Stimulated activated CD4-positive, alpha-beta T cell treated with anti-CD3 and anti-CD28 coated beads, Interleukin-15, amount 100 ng/mL, for 48 hours (primary cell): ENCODE measurements around the gene EXD1.
"Not testable (repeated sequence)": the region's sequence is repeated elsewhere in the genome, so short reads cannot be mapped to it uniquely, and the experiment has no call there.

Experiments
- DNase-seq, 2 donors: peaks; one replicate each; pipeline ENCODE4 v3.0.0-alpha.2; 2020; ENCODE audit warnings: low read depth in 2 of 2

Gene EXD1, protein sequence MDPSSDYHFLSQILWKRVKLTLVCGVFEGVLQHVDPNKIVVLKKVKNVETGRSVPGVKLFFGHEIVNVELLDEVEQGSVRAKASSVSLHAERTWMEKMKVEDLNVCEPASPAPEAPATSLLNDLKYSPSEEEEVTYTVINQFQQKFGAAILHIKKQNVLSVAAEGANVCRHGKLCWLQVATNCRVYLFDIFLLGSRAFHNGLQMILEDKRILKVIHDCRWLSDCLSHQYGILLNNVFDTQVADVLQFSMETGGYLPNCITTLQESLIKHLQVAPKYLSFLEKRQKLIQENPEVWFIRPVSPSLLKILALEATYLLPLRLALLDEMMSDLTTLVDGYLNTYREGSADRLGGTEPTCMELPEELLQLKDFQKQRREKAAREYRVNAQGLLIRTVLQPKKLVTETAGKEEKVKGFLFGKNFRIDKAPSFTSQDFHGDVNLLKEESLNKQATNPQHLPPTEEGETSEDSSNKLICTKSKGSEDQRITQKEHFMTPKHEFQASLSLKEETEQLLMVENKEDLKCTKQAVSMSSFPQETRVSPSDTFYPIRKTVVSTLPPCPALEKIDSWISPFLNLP

GRCh38 chr15:41230650-41231421 is at the start of gene EXD1, which contains the start of gene CHP1:
TSS of gene EXD1 (minus strand) at chr15:41230757. CDS start at chr15:41226575, 4,182 bp downstream.
TSS of gene CHP1 (plus strand) at chr15:41231268. CDS start at chr15:41231383, 115 bp downstream.
- DNase-seq, result peak; percentile 97

GRCh38 chr15:41279535-41280283 is 49.2 kb upstream of the EXD1 start:
- no peak for DNase-seq

- DNase-seq, result no peak
These were observed 47.8 kb upstream of the EXD1 start for GRCh38 chr15:41278319-41278718.

- no peak for DNase-seq
These were observed 46.3 kb upstream of the EXD1 start for GRCh38 chr15:41276831-41277230.

- no peak for DNase-seq
These were observed 39.3 kb upstream of the EXD1 start for GRCh38 chr15:41269887-41270286.

DNA sequence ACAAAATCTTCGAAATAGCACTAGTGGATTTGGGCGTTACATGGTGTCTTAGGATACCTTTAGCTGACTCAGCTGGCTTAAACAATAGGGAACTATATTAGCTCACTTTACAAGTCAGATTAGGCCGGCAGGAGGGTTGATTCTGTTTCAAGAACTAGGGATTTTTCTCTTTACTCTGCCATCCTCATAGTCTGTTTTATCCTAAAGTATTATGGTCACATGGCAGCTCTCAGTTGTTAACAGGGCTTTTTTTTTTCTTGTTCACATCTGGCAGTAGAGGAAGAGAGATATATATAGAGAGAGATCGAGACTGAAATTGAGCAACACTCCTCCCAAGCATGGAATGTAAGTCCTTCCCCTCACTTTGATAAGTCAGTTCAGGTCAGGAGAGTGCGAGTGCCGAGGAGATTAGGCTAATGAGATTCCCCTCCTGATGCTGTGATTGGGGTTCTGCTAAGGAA is 33.4 kb upstream of the EXD1 start:
- DNase-seq, result no peak

- DNase-seq, result no peak
These were observed 32.0 kb upstream of the EXD1 start for GRCh38 chr15:41262571-41262970.

DNA sequence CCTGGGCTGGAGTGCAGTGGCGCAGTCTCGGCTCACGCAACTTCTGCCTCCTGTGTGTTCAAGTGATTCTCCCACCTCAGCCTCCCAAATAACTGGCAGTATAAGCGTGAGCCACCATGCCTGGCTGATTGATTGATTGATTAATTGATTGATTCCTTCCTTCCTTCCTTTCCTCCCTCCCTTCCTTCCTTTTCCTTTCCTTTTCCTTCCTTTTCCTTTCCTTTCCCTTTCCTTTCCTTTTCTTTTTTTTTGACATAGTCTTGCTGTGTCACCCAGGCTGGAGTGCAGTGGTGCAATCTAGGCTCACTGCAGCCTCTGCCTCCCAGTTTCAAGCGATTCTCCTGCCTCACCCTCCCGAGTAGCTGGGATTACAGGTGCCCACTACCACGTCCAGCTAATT is 30.4 kb upstream of the EXD1 start:
- not testable (repeated sequence) for DNase-seq

DNA sequence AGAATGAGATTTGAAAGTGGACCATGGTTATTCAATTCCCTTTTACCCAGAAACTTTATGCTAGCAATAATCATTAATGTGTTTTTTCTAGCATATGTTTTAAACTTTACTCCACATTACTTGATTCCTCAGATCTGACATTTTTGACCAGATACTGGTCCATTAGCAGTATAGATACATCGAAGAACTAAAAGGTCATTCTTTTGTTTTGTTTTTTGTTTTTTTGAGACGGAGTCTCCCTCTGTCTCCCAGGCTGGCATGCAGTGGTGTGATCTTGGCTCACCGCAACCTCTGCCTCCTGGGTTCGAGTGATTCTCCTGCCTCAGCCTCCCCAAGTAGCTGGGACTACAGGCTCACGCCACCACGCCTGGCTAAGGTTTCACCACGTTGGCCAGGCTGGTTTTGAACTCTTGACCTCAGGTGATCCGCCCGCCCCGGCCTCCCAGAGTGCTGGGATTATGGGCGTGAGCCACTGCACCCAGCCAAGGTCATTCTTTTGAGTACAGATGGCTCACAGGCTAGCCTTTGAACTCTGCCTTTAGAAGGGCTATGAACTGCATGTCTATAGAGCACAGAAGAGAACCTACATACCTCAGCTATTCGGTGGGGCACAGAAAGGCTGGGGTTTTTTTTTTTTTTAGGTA is 29.1 kb upstream of the EXD1 start:
- DNase-seq, result no peak

- DNase-seq, result no peak
These were observed 28.4 kb upstream of the EXD1 start for GRCh38 chr15:41258750-41259471.

GRCh38 chr15:41256577-41257038 is 26.1 kb upstream of the EXD1 start:
- no peak for DNase-seq

DNA sequence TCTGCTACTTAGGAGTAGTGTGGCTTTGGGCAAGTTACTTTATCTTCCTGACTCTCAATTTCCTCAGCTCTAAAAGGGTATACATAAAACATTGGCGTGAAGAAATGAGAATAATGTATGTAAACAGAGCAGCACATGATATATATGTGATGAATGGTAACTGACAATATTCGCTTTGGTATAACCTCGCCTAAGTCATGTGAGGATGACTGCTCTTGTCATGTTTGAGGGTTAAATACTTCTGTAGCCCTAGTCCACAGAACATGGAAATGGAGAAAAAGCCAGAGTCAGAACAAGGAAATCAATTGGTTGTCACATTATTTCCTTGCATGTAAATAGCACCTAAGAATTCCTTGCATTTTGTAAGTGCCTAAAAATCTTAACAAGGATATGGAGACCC is 25.5 kb upstream of the EXD1 start:
- DNase-seq, result no peak

GRCh38 chr15:41254560-41254959 is 24.0 kb upstream of the EXD1 start:
- no peak for DNase-seq

- no peak for DNase-seq
These were observed 20.9 kb upstream of the EXD1 start for GRCh38 chr15:41251411-41251810.

- DNase-seq, result not testable (repeated sequence)
These were observed 20.2 kb upstream of the EXD1 start for GRCh38 chr15:41250745-41251144.

DNA sequence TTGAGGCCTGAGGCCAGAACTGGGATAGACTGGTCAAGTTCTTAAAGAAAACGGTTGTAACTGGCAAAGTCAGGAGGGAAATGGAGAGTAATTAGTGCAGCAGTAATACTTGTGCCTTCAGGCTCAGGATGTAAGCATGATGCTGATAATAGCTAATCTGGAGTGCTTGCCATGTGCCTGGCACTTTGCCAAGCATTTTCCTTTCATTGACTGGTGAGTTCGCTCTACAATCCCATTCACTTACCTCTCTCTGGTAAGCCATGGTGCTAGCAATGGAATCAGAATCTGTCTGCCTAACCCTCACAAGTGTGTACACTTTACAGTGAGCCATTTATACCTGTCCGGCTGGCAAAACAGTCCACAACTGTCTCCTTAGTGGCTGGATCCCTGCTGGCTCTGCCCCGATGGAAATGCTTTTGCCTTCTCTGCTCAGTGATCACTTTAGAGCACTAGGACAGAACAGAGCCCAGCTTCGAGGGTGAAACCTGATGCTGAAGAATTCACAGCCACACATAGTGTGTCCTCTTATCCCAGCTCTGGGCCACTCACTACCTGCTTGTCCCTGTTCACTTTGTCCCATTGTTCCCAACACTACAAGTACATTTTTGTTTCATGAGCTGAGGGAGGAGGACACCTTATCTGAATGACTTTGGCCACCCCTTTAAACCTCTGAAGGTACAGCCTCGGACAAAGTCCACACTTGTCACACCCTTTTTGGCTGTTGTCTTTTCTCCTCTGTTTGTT is 10.8 kb upstream of the EXD1 start:
- no peak for DNase-seq

GRCh38 chr15:41238100-41238499 is 7.5 kb upstream of the EXD1 start:
- no peak for DNase-seq

DNA sequence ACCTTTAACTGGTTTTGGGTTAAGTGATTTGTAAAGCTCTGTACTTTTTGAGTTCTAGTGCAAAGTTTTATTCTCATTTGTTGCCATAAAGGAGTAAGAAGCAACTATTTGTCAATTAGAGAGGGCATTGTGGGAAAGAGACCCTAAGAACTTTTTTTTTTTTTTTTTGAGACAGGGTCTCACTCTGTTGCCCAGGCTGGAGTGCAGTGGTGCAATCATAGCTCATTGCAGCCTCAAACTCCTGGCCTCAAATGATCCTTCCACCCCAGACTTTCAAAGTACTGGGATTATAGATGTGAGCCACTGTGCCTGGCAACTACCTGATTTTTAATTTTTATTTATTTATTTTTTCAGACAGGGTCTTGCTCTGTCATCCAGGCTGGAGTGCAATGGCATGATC is 5.4 kb upstream of the EXD1 start:
- DNase-seq, result no peak

DNA sequence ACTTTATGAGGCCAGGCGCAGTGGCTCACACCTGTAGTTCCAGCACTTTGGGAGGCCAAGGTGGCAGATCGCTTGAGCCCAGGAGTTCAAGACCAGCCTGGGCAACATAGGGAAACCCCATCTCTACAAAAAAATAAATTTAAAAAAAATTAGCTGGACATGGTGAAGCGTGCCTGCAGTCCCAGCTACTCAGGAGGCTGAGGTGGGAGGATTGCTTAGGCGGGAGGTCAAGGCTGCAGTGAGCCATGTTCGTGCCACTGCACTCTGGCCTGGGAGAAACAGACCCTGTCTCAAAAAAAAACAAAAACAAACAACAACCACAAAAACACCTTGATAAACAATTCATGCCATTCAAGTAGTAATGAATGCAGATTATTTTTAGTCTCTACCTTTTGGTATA is 4.7 kb upstream of the EXD1 start:
- DNase-seq, result not testable (repeated sequence)

DNA sequence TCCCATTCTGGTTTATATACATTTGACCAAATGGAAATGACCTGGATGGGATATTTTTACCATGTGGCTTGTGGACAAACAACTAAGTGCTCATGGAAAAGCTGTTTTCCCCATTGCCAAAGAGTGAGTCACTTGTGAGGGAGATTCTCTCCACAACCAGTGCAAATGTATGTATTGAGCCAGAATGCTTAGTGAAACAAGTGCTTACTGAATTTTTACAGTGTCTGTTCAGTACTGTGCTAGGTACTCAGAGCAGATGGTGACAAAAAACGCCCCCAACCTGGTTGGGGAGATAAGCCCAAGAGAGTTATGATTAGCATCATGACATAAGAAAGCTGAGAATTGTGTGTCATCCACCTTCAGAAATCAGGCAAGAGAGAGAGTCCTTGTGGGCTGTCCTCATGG is 2.8 kb upstream of the EXD1 start:
- no peak for DNase-seq
